Mononuclear cell (primary cell): ENCODE measurements around the gene R3HDM1. TPM values are rescaled to one million over a fixed set of nuclear protein-coding genes. Genes with fewer than 3 reads are reported as not detected.
"Not testable (repeated sequence)": the region's sequence is repeated elsewhere in the genome, so short reads cannot be mapped to it uniquely, and the experiment has no call there.

ENCODE experiments used
- H3K27me3 ChIP-seq: 2 replicates; pipeline ENCODE4 v1.6.0; 2011; ENCODE audit warnings: low read length, control low read depth; ENCODE audit not compliant: insufficient read depth
- H3K4me1 ChIP-seq: 2 replicates; pipeline ENCODE4 v1.5.1; 2011; ENCODE audit warnings: mild to moderate bottlenecking, low read length, control low read depth; ENCODE audit not compliant: insufficient read depth
- H3K4me3 ChIP-seq: 2 replicates; pipeline ENCODE4 v1.5.1; 2011; ENCODE audit warnings: mild to moderate bottlenecking, low read length, moderate library complexity
- H3K9me3 ChIP-seq: 2 replicates; pipeline ENCODE4 v1.5.1; 2011; ENCODE audit warnings: low read depth, mild to moderate bottlenecking, control low read depth, low read length
- total RNA-seq: library from RNA; depleted of rRNA; stranded (reverse); fragments of >200 nt; gene quantifications from one replicate; pipeline ENCODE4 v1.2.3, GENCODE V29; 2012

Gene R3HDM1
- total RNA-seq, 1 donor: 36.0 TPM

- H3K4me3 ChIP-seq: no peak overlapping the region
- H3K4me1 ChIP-seq: no peaks in the 10 kb centered on the region
- no peaks in the 10 kb centered on the region for H3K27me3 ChIP-seq
- no peaks in the 10 kb centered on the region for H3K9me3 ChIP-seq
Measured at GRCh38 chr2:135603543-135603942, 72.3 kb downstream of the R3HDM1 start.

- no peaks in the 10 kb centered on the region for H3K9me3 ChIP-seq
- no peak overlapping the region for H3K4me3 ChIP-seq
- H3K27me3 ChIP-seq: no peaks in the 10 kb centered on the region
- no peaks in the 10 kb centered on the region for H3K4me1 ChIP-seq
Measured at GRCh38 chr2:135607561-135607960, 76.3 kb downstream of the R3HDM1 start.

- Histone ChIP-seq H3K9me3 (no peaks in the 10 kb centered on the region), H3K27me3 (no peaks in the 10 kb centered on the region), H3K4me3 (no peak overlapping the region), H3K4me1 (no peaks in the 10 kb centered on the region)
Measured at GRCh38 chr2:135612319-135612718, 81.0 kb downstream of the R3HDM1 start.

GRCh38 chr2:135615404-135615803 is 84.1 kb downstream of the R3HDM1 start:
- Histone ChIP-seq H3K27me3 (no peaks in the 10 kb centered on the region), H3K4me3 (no peak overlapping the region), H3K9me3 (no peaks in the 10 kb centered on the region), H3K4me1 (no peaks in the 10 kb centered on the region)

- H3K4me3 ChIP-seq: no peak overlapping the region
- no peaks in the 10 kb centered on the region for H3K4me1 ChIP-seq
- H3K9me3 ChIP-seq: no peaks in the 10 kb centered on the region
- no peaks in the 10 kb centered on the region for H3K27me3 ChIP-seq
Measured at GRCh38 chr2:135617501-135618015, 86.3 kb downstream of the R3HDM1 start.

GRCh38 chr2:135620198-135620597 is 88.9 kb downstream of the R3HDM1 start:
- H3K4me1 ChIP-seq: no peaks in the 10 kb centered on the region
- no peaks in the 10 kb centered on the region for H3K27me3 ChIP-seq
- no peaks in the 10 kb centered on the region for H3K9me3 ChIP-seq
- H3K4me3 ChIP-seq: no peak overlapping the region

- H3K27me3 ChIP-seq: no peaks in the 10 kb centered on the region
- H3K4me3 ChIP-seq: no peak overlapping the region
- no peaks in the 10 kb centered on the region for H3K4me1 ChIP-seq
- H3K9me3 ChIP-seq: no peaks in the 10 kb centered on the region
Measured at GRCh38 chr2:135629520-135629919, 98.2 kb downstream of the R3HDM1 start.

GRCh38 chr2:135630034-135630433 is 98.8 kb downstream of the R3HDM1 start:
- not testable (repeated sequence) for H3K4me1 ChIP-seq, H3K4me3 ChIP-seq, H3K27me3 ChIP-seq, H3K9me3 ChIP-seq

- H3K27me3 ChIP-seq: no peaks in the 10 kb centered on the region
- no peak overlapping the region for H3K4me3 ChIP-seq
- H3K4me1 ChIP-seq: no peaks in the 10 kb centered on the region
- no peaks in the 10 kb centered on the region for H3K9me3 ChIP-seq
Measured at GRCh38 chr2:135630488-135630887, 99.2 kb downstream of the R3HDM1 start.

GRCh38 chr2:135633582-135633981 is 102.3 kb downstream of the R3HDM1 start:
- Histone ChIP-seq H3K27me3 (no peaks in the 10 kb centered on the region), H3K9me3 (no peaks in the 10 kb centered on the region), H3K4me1 (no peaks in the 10 kb centered on the region), H3K4me3 (no peak overlapping the region)

GRCh38 chr2:135635212-135635835 is 104.0 kb downstream of the R3HDM1 start:
- H3K4me1 ChIP-seq: no peaks in the 10 kb centered on the region
- no peaks in the 10 kb centered on the region for H3K9me3 ChIP-seq
- no peak overlapping the region for H3K4me3 ChIP-seq
- no peaks in the 10 kb centered on the region for H3K27me3 ChIP-seq

GRCh38 chr2:135636982-135637381 is 105.7 kb downstream of the R3HDM1 start:
- no peaks in the 10 kb centered on the region for H3K27me3 ChIP-seq
- H3K9me3 ChIP-seq: no peaks in the 10 kb centered on the region
- H3K4me1 ChIP-seq: no peaks in the 10 kb centered on the region
- no peak overlapping the region for H3K4me3 ChIP-seq

GRCh38 chr2:135637456-135638087 is 106.3 kb downstream of the R3HDM1 start:
- no peaks in the 10 kb centered on the region for H3K9me3 ChIP-seq
- H3K4me1 ChIP-seq: no peaks in the 10 kb centered on the region
- H3K27me3 ChIP-seq: no peaks in the 10 kb centered on the region
- H3K4me3 ChIP-seq: no peak overlapping the region

- H3K27me3 ChIP-seq: no peaks in the 10 kb centered on the region
- H3K9me3 ChIP-seq: no peaks in the 10 kb centered on the region
- H3K4me1 ChIP-seq: no peaks in the 10 kb centered on the region
Measured at GRCh38 chr2:135638825-135639224, 107.5 kb downstream of the R3HDM1 start.

GRCh38 chr2:135641156-135642068 is 110.1 kb downstream of the R3HDM1 start:
- Histone ChIP-seq H3K4me3 (no peak overlapping the region), H3K27me3 (no peaks in the 10 kb centered on the region), H3K4me1 (no peaks in the 10 kb centered on the region), H3K9me3 (no peaks in the 10 kb centered on the region)

More at GRCh38 chr2:135638825-135639224, 107.5 kb downstream of the R3HDM1 start:
- no peak overlapping the region for H3K4me3 ChIP-seq
